GM19240 (cell line): ENCODE measurements around the gene FBXL14.

ENCODE experiments used
- DNase-seq: peaks from one replicate; pipeline ENCODE4 v3.0.0; 2011; ENCODE audit warnings: low spot score; ENCODE audit not compliant: insufficient read length

Gene FBXL14

DNA sequence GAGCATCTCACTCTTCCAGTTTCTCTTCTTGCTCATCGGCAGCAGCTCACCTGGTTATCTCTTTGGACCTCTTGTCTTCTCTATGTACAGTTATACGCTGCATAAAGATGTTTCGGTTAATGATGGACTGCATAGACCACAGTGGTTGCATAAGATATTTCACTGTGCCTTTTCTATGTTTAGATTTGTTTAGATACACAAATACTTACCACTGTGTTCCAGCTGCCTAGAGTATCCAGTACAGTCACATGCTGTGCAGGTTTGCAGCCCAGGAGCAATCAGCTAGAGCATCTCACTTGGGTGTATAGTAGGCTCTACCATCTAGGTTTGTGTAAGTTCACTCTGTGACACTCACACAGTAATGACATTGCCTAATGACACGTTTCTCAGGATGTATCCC is 57.6 kb downstream of the FBXL14 start:
- no peak for DNase-seq

DNA sequence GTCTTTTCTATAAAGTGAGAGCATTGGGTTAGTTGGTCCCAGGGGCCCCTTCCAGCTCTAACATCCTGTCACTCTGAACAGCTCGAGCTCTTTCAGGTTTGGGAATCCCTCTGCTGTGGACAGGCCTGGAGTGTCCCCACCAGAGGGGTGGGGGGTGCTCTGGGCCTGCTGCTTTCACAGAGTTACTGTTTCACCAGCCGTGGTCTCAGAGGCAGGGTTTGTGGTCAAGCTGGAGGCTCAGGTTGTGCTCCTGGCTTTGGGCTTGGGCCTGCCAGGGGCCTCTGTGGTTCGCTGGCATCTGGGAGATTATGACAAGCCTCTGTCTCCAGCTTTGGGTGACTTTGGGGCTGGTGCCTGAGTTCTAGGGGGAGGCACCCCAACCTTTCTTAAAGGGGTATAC is 59.6 kb downstream of the FBXL14 start:
- DNase-seq = peak; percentile 47

DNA sequence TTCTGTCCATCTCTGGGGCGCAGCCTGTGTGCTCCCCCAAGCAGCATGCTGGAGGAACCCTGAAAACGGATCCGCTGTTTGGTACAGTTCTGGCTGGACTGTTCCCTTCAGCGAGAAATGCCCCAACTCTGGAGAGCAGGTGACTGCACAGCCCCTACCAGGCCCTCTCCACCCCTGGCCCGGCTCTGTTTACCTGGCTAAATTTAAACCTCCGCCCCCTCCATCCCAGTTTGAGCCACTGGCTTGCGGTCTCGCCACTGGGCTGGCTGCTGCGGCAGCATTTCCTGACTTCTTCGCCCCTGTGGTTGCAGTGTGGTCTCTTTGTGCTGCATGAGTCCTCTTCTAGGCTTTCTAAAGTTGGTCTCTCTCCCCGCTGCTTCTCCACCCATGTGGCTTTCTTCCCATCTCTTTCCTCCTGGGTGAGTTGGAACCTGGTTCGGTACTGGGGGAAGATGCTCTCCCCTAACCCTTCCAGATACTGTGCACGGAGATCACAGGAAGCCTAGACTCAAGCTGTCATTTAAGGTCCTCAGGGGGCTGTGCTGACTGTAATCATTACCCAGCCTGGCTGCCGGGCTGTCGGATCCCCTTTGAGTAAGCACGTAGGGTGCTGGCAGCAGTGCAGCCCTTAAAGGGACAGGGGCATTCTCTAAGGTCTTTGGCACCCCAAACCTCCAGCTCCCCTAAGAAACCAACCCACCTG is 60.6 kb downstream of the FBXL14 start:
- DNase-seq = peak; percentile 68

DNA sequence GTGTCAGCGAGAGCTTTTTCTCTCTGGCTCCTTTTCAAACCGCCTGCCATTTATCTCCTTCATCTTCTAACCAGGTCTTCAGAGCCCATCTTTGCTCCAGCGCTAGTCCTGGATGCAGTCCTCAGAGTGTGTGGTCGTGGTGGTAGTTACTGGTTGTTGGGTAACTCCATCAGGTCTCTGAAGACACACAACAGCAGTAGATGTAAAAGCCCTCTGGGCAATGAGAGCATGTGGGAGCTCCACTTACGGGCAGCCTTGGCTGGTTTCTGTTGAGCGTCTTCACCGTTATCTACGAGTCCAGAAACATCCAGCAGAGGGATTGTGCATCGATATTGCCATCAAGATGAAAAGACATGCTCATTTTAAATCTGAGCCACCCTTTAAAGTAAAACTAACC is 61.2 kb downstream of the FBXL14 start:
- peak; percentile 60 for DNase-seq

DNA sequence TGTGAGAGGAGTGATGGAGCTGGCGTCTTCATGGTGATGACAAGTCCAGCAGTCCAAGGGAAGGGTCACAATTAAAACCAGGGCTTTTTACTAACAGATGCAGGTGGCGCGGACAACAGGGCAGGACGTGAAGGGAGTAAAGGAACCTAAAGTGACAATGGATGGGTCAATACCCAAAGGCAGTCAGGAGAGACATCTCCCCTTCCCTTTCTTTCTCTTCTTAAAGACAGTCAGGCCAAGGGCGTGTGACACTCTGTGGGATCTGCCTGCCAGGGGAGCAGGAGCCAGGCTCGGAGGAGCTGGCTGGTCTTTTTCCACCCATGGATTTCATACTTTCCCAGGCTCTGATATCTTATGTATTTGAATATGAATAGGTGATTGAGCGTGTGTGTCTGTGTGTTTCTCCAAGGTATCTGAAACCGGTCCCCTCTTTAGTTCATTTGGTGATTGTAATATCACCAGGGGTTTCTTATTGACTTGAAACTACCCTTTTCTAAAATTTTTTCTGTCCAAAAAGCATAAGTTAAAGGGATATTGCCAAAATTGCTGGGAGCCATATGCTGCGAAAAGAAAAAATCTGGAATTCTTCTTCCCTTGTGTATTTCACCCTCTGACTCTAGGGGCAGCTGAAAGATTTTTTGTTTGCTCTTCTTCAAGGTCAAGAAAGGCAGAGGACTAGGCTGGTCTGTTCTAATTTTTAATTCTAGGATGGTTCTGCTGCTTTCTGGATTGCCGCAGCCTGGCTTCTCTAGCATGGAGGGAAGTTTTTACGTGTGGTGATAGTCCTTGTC is 61.8 kb downstream of the FBXL14 start:
- no peak for DNase-seq

DNA sequence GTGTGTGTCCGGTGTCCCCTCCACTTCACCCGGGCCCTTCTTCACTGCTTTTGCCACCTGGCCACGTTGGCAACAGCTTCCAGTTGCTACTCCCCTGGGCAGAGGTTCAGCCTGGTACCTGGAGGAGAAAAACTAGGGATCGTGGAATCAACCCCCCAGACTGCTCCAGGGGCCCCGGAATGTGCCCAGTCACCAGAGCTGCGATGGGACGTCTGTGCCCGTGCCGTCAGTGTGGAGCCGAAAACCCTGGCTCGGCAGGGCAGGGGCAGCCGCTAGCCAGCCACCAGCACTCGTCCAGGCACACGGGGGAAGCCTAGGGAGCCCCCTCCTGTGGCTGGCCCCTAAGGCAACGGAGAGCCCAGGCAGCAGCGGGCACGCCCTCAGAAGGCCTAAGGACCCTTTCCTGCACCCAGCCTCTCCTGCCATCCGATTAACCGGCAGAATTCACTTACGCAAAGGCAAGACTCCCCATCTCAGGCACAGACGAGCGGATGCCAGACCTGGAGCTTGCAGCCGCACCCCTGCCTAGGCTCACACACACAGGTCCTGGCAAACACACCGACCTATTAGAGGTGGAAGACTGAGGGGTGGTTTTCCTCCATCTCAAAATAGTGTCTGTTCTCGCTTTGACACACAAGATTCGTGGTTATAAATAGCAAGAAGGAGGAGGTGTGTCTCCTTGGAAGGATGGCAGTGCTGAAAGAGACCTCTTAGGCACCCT is 62.6 kb downstream of the FBXL14 start:
- DNase-seq = peak; percentile 35

DNA sequence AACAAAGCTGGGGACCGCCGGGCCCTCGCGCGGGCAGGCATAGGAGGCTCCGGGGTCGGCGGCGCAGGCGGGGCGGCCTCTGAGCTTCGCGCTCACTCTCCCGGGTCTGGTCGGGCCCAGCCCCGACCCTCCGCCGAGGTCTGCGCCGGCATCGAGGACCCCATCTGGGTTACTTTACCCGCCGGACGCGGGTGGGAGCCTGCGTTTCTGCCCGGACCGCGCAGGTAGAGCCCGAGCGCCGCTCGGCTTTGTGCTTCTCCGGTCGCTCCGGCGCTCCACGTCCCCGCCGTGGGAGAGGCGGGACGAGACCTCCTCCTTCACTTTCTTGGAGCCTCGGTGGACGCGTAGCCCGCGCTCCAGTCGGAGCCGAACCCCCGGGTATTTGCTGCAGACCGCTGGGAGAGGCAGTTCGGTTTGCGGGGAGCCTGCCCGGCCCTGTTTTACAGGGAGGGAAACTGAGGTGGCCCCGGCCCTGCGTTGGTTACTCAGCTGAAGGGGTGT is 63.2 kb downstream of the FBXL14 start:
- DNase-seq = no peak

DNA sequence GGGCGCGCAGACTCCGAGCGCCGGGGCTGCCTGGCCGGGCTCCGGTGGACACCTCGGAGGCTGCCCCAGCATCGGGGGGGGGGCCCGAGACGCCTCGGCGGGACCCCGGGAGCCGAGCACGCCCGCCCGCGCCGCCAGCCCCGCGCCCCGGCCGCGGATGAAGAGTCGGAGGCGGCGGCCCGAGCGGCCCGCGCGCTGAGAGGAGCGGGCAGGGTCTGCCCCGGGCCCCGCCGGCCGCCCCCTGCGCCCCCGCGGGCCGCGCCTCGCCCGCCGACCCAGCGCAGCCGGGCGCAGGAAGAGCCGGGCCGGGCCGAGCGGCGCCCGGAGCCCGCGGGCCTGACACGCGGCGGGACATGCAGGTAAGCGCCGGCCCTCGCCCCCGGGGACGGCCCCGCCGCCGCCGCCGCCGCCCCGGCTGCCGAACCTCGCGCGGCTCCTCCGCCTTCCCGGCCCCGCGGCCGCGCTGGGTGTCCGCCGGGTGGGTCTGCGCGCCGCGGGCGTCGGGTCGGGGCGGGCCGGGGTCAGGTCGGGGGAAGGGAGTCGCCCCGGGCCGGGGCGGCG is 63.7 kb downstream of the FBXL14 start:
- no peak for DNase-seq

DNA sequence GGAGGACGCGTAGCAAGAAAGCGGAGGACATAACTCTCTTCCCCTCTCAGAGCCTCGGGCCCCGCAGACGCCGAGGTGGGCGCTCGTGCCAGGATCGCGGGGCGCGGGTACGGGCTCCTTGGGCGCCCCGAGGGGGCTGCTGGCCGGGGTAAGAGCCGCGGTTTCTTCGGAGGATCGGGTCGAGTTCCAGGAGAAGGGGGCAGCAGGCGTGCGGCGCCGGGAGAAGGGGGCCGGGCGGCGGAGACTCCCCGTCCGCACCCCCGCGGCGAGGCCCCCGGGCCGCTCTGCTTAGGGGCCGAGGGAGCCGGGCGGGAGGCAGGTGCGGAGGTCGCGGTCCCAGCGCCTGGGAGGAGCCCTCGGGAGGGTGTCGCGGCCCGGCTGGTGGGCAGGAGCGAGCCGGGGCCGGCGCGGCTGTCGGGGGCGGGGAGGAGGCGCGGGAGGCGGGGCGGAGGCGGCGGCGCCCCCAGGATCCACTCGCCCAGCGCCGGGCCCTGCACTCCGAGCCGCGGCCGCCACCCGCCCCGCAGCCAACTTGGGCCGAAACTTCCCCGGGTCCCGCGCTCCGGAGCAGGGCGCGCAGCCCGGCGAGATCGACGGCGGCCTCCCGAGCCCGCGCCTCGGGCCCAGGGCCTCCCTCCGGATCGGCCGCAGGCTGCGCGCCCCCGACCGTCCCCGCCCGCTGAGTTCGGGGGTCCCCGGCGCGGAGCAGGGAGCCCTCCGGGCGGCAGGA is 64.4 kb downstream of the FBXL14 start:
- DNase-seq = no peak

DNA sequence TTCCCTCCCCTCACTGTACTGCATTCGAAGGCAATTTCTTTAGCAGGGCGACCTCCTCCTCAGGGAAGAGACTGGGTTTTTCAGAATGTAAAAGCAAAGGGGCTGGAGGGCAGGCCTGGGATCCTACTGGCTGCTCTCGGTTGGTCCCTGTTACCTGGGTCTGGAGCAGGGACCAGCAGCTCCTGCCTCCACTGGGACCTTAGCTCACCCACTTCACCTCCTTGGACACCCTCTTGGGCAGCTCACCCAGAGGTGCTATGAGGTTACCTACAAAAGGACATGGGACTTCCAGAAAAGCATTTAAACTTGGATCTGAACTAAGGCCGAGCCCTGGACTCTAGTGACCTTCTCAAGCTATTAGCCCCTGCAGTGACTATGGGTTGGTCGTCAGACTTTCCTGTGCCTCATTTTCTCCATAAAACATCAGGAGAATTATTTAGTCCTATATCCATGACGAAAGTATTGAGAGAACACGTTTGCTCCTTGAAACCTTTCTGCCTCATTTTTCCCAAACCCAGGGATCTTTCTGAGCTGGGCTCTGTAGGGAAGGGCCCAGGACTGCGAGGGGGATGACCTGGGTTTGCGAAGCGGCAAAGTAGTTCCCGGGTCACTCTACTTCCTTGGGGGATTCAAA is 65.0 kb downstream of the FBXL14 start:
- no peak for DNase-seq

DNA sequence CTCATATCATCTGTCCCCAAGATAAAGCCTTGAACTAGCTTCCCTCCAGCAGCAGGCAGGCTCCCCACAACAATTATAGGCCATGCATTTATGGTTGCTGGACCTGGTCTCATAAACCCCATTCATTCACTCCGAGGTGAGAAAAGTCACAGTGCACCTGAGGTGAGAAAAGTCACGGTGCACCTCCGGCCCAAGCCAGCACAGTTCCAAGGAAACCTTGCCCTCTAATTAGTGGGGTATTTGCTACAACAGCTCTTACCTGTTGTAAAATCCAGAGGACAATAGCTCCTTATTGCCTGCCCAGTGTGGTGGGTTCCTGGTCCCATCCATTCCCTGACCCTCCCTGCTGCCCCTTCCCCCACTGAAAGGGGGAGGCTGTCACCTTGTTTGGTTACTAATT is 65.6 kb downstream of the FBXL14 start:
- no peak for DNase-seq

DNA sequence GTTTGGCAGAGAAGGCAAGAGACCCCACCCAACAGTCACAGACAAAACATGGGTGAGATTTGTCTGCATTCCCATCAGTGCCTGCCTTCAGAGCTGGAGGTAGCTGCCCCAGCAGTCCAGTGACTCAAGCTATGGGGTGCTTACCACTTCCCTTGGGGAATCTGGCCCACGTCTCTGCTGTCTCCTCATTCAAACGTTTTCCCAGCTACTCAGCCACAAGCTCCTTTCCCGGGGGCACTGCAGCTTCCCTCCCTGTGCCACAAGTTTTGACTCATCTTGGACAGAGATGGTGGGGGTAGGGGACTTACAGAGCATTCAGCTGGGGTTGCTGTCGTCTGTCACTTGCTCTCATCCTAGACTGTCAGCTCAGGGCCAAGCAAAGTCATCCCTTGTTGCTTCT is 66.6 kb downstream of the FBXL14 start:
- DNase-seq = no peak

DNA sequence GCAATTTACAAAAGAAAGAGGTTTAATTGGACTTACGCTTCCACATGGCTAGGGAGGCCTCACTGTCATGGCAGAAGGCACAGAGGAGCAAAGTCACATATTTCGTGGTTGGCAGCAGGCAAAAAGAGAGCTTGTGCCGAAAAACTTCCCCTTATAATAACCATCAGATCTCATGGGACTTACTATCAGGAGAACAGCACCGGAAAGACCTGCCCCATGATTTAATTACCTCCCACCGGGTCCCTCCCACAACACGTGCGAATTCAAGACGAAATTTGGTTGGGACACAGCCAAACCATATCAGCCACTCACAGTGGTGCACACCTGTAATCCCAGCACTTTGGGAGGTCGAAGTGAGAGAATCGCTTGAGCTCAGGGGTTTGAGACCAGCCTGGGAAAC is 68.5 kb downstream of the FBXL14 start:
- no peak for DNase-seq

DNA sequence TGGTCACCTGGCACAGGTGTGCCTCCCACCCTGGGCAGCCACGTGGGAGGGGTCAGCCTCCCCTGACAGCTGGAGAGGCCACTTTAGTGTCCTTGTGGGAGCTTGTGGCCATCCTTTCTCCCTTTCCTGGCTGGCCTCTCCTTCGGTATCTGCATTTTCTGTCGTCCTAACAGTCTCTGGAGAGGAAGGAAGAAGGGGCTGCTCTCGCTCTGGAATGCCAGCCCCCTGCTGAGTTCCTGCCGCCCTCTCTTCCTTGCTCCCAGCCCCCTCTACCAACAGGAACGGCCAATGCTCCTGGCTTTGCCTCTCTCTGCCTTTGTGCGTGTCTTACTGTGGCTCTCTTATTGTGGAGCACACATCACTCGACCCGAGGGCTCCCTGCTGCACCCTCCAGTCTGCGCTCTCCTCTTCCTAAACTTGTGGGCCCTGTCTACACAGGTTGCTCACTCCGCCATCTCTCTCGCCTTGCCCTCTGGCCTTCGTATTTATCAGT is 70.8 kb downstream of the FBXL14 start:
- DNase-seq = no peak

DNA sequence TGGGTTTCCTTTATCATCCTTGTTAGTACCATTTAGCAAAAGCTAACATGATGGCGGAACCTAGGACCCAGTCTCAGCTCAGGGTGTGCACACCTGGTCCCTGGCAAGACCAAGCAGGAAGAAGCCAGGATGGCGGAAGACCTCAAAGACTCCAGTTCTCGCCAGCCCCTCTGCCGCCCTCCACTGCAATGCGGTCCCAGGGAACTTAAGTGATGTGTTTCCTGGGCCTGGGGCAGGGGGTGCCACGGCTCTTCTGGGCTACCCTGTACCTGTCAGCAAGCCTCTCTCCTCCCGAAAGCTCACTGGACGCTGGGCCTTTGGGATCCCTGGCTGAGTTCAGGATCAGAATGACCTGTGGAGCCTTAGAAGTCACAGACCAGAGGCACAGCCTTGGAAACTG is 71.3 kb downstream of the FBXL14 start:
- DNase-seq = no peak

DNA sequence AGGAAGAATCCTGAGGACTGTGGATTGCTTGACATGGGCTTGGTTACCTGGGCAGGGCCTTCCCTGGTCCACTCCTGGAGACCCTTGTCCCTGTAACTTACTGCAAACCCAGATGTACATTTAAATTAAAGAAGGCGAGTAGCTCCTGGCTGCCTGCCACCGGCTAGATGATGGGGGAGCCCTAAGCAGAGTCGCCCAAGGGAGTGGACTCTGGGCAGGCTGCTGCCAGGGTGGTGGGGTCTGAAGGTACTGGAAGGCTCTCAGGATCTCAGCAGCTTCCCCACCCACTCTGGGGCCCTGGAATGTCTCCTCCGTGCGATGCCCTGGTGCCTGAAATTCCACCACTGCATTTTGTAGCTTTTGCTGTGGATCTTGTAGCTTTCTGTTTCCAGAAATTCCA is 74.7 kb downstream of the FBXL14 start:
- no peak for DNase-seq

DNA sequence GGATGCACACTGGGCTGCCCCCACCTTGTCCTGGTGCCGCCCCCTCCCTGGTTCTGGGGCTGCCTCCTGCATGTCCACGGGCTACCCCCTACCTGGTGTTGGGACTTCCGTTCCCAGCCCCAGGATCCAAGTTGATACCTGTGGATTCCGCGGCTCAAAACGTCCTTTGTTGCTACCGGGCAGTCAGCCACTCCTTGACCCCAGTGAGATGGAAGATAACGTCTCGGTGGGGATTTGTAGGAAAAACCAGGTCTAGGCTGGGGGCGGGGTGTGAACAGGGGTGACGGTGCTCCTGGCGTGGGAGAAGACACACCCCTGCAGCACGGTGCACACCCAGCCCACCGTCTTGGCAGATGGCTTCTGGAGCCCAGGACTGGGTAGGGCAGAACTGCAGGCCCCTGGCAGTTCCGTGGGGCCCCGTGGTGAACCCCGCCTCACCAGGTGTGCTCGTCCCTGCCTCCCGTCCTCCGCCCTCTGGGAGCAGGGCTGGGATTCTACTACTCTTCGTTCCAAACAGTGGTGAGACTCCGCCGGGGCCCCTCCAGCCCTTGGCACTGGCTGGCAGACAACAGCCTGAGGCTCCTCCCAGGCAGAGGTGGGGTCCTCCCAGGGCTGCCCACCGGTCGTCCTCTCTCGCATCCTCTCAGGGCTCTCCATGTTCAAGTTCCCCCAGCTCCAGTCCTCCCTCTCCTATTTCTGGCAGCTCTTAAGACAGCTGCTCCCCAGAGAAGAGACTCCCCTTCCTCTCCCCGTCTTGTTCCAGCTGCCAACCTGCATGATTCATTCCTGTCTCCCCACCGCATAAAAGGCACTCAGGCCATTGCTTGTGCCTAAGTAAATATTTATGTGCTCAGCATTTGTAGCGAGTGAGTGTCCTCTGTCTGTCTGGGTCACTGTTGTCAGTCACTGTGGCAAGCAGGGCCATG is 75.5 kb downstream of the FBXL14 start:
- DNase-seq = no peak

DNA sequence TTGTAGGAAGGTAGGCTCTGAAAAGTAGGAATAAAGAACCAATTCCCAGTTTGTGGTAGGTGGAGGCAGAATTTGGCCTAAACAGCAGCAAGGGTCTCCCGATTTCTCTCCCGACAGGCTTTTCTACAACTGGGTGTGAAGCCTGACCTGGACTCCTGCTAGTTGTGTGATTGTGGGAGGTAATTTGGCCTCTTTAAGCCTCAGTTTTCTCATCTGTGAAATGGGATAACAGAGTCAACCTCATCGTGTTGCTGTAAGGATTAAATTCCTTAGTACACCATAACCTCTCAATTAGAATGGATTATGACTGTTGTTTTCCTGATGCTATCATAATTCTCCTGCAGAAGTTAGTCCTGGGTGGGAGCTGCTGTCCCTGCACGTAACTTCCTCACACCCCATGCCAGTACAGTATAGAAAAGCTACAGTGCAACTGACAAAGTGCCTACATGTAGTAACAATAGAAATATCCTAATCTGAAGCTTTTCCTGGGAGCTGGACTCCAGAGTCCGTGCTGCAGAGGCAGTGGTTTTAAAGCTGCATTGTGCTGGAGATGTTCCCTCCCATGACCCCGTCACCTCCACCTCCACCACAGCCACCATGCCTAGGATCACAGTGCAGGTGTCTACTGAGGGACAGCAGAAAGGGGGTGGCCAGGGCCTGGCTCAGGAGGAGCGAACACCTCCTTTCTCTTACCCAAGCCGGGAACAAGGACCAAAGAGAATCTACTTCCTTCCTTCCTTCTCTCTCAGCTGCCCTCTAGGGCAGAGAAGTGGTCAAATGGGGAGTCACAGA is 76.5 kb downstream of the FBXL14 start:
- no peak for DNase-seq

DNA sequence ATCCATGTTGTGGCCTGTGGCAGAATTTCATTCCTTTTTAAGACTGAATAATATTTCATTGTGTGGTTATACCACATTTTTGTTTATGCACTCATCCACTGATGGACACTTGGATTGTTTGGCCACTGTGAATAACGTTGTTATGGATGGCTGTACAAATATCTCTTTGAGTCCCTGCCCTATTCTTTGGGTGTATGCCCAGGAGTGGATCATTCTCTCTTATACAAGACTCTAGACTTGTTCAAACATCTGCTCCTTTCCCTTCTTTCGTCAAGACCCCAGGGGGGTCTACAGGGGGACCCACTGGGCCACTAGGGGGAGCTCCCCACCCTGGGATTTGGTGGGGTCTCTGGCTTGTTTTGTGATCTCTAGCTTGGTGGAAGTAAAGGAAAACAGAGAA is 77.4 kb downstream of the FBXL14 start:
- DNase-seq = no peak
